ENCODE data around the gene LOXHD1.

- no peak for TF ChIP-seq CTCF (IDR thresholded peaks at IDR 0.05; ENCODE audit: borderline replicate concordance, extremely low read depth, low read length, poor library complexity, severe bottlenecking)
- no peak for TF ChIP-seq EZH2 (IDR thresholded peaks at IDR 0.05; ENCODE audit: borderline replicate concordance, low read depth, low read length, severe bottlenecking)
Measured at GRCh38 chr18:46482831-46483230, 174.2 kb downstream of the LOXHD1 start.
